K562 (cell line): ENCODE results near the gene DIP2A.

Experiments used
- GATAD2B ChIP-seq: fragments of 450-650 bp; IDR thresholded peaks from 2 replicates; pipeline ENCODE4 v1.6.1; 2017; ENCODE audit warnings: mild to moderate bottlenecking, borderline replicate concordance
- MEF2D ChIP-seq: conservative IDR thresholded peaks from 2 replicates; pipeline ENCODE4 v1.6.1; 2016; ENCODE audit warnings: low read depth, missing genetic modification characterization, missing compliant biosample characterization
- REST ChIP-seq, 2 experiments: fragments of 450-650 bp; formaldehyde crosslinking in 1 of 2; IDR thresholded peaks; 2 replicates each; pipeline versions ENCODE4 v1.4.0 to v1.6.1; 2014 to 2020; ENCODE audit warnings: mild to moderate bottlenecking in 2 of 2, borderline replicate concordance in 1 of 2, low read depth in 1 of 2
- SMC3 ChIP-seq: conservative IDR thresholded peaks from 2 replicates; pipeline ENCODE4 v1.6.1; 2011; ENCODE audit warnings: low read depth, low read length, improper control_type of control experiment; ENCODE audit not compliant: insufficient read depth

DNA sequence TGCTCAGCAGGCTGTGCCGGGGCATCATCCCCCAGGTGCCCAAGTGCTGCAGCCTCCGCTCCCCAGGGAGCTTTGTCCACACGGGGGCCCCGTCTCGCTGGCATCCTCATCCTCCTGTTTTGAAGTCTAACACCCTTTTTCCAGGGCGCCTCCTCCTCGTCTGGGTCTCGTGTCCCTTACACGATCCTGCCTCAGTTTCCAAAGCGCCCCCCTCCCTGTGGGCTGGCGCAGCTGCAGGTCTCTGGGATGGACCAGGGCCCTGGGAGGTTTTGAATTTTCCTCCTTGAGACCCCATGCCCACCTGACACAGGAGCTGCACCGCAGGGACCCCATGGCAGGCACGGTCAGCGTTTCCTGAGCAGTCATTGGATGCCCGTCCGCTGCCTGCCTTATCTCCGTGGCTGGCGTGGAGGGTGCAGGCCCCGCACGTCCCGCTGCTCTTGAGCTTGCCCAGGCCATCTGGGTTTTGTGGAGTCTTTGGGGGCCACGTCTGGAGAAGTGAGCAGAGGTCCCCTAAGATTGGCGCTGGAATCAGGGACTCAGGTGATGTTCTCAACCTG lies 37.4 kb upstream of the DIP2A start:
- TF ChIP-seq GATAD2B (no peak), SMC3 (no peak), MEF2D (tag) (no peak), REST (IDR thresholded peaks at IDR 0.05; ENCODE audit: borderline replicate concordance) (no peak), REST (CRISPR knock-in tag; IDR thresholded peaks at IDR 0.05; ENCODE audit: low read depth) (no peak)
